ENCODE results near the gene LCE2D. TPM values are rescaled to one million over a fixed set of nuclear protein-coding genes. Genes with fewer than 3 reads are reported as not detected.

The LCE2D gene
- total RNA-seq, 1 experiment from 2014 or later, result not detected

Other genes with a start within 250 kb of the LCE2D start
- gene CRNN, start 249.1 kb upstream of the LCE2D start, total RNA-seq (2021; ENCODE audit: unreplicated experiment), result not detected
- not detected for gene LCE5A, start 152.6 kb upstream of the LCE2D start, total RNA-seq (2021; ENCODE audit: unreplicated experiment)
- gene CRCT1, start 148.9 kb upstream of the LCE2D start, total RNA-seq (2021; ENCODE audit: unreplicated experiment), result not detected
- gene LCE3E, start 96.6 kb upstream of the LCE2D start, total RNA-seq (2021; ENCODE audit: unreplicated experiment), result not detected
- not detected for gene LCE3D, start 82.9 kb upstream of the LCE2D start, total RNA-seq (2021; ENCODE audit: unreplicated experiment)
- gene LCE3C, start 63.1 kb upstream of the LCE2D start, total RNA-seq (2021; ENCODE audit: unreplicated experiment), result not detected
- not detected for gene LCE3B, start 49.6 kb upstream of the LCE2D start, total RNA-seq (2021; ENCODE audit: unreplicated experiment)
- gene LCE3A, start 40.3 kb upstream of the LCE2D start, total RNA-seq (2021; ENCODE audit: unreplicated experiment), result not detected
- not detected for gene LCE2C, start 11.9 kb downstream of the LCE2D start, total RNA-seq (2021; ENCODE audit: unreplicated experiment)
- gene LCE2B, start 22.7 kb downstream of the LCE2D start, total RNA-seq (2021; ENCODE audit: unreplicated experiment), result not detected
- gene LCE2A, start 35.0 kb downstream of the LCE2D start, total RNA-seq (2021; ENCODE audit: unreplicated experiment), result not detected
- gene LCE4A, start 44.8 kb downstream of the LCE2D start, total RNA-seq (2021; ENCODE audit: unreplicated experiment), result not detected
- not detected for gene KPRP, start 94.6 kb downstream of the LCE2D start, total RNA-seq (2021; ENCODE audit: unreplicated experiment)
- gene LCE1F, start 111.8 kb downstream of the LCE2D start, total RNA-seq (2021; ENCODE audit: unreplicated experiment), result not detected
- gene LCE1E, start 122.9 kb downstream of the LCE2D start, total RNA-seq (2021; ENCODE audit: unreplicated experiment), result not detected
- not detected for gene LCE1D, start 133.3 kb downstream of the LCE2D start, total RNA-seq (2021; ENCODE audit: unreplicated experiment)
- gene LCE1C, start 143.3 kb downstream of the LCE2D start, total RNA-seq (2021; ENCODE audit: unreplicated experiment), result not detected
- gene LCE1B, start 148.6 kb downstream of the LCE2D start, total RNA-seq (2021; ENCODE audit: unreplicated experiment), result not detected
- not detected for gene LCE1A, start 164.1 kb downstream of the LCE2D start, total RNA-seq (2021; ENCODE audit: unreplicated experiment)
- not detected for gene LCE6A, start 179.5 kb downstream of the LCE2D start, total RNA-seq (2021; ENCODE audit: unreplicated experiment)
- not detected for gene LCE7A, start 196.6 kb downstream of the LCE2D start, total RNA-seq (2021; ENCODE audit: unreplicated experiment)
- gene SMCP, start 214.9 kb downstream of the LCE2D start, total RNA-seq (2021; ENCODE audit: unreplicated experiment), result not detected
- not detected for gene IVL, start 245.2 kb downstream of the LCE2D start, total RNA-seq (2021; ENCODE audit: unreplicated experiment)